ENCODE data around the gene REL.

- TF ChIP-seq CTCF (conservative IDR thresholded peaks at IDR 0.05; ENCODE audit: low read depth, low read length) (no peak), EZH2 (IDR thresholded peaks at IDR 0.05; ENCODE audit: borderline replicate concordance, low read depth, low read length, poor library complexity, severe bottlenecking) (no peak)
Measured at GRCh38 chr2:60907329-60907728, 26.0 kb downstream of the REL start.

Measured in A673 (cell line).